C1 segment of cervical spinal cord (tissue), 14 donors: ENCODE results near the gene SEPTIN3.
"Not testable (repeated sequence)": the region's sequence is repeated elsewhere in the genome, so short reads cannot be mapped to it uniquely, and the experiment has no call there.

Experiments used
- DNase-seq, 14 donors: peaks; one replicate each; lab custom pipeline; 2025; lab: John Stamatoyannopoulos, UW

Gene SEPTIN3

DNA sequence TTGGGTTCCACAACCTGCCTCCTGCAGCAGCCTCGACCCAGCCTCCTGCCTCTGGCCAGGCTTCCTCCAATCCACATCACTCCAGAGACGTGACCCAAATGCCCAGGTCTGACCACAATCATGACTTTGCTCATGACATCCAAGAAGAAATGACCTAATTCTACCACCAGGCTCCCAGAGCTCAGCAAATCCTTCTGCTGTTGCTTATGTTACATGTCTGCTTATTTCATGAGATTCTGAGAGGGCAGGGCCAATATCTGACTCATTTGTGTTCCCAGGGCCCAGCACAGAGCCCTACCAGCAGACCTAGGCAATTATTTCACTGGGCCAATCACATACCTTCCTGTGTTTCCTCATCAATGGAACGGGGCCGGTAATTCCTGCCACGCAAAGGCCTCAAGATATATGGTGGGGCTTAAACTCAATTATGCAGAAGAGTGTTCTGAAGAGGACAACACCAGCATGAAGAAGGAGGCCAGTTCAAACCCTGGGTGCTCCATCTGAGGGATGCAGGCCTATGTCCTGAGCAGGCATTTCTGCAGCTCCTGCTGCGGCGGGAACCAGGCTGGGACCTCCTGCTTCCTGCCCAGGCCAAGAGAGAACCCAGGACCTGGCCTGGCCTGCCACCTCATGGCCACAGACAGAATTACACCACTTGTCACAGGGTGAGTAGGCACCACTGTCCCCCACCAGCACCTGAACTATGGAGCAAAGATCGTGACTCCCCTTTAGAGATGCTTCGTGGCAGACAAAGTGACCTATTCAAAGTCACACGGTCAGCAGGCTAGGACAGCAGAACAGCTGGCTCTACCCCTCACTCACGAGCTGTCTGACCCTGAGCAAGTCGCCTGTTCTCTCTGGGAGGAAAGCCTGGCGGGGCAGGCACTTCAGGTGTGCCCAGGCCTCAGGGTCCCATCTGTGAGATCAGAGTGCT, 28.1 kb upstream of the SEPTIN3 start:
- peak in 13 of 14 donors; percentile 21 to 85 (median 72) for DNase-seq

GRCh38 chr22:41943661-41944209, 25.5 kb upstream of the SEPTIN3 start:
- DNase-seq, result no peak

DNA sequence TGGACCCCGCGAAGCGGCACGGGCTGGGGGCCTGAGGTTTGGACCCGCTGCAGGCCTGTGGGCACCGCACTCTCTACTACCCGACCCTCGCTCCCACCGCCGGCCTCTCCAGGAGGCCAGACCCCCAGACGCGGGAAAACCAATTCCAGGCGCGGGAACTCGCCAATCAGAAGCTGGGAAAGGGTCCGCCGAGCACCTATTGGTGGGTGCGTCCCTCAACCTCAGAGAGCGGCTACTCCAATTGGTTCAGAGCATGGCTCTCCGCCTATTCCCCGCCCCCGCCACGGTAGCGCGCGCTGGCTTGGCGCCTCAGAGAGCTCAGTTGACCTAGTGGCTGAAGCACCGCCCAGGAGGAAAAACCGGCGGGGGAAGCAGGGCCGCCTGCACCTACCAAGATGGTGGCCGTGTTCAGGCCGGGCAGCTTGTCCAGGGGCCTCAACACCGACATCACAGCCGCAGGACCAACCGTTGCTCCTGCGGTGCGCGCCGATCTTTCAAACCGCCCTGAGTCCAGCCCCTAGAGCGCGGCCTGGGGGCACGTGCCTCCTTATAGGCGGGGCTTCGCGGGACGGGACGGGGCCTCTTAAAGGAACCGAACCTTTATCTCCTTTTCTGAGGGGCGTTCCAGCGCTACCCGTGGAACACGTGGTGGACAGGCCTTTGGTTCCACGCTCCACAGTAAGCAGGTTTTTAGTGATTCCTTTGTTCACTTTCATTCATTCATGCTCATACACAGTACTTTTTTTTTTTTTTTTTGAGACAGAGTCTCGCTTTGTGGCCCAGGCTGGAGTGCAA, 22.4 kb upstream of the SEPTIN3 start, which contains the start of gene CENPM:
CENPM (minus strand) TSS at position 524 of the 795 bp plus-strand sequence; CDS start at position 448, 76 bp downstream.
- DNase-seq, result peak; percentile 65 to 98 (median 92)

DNA sequence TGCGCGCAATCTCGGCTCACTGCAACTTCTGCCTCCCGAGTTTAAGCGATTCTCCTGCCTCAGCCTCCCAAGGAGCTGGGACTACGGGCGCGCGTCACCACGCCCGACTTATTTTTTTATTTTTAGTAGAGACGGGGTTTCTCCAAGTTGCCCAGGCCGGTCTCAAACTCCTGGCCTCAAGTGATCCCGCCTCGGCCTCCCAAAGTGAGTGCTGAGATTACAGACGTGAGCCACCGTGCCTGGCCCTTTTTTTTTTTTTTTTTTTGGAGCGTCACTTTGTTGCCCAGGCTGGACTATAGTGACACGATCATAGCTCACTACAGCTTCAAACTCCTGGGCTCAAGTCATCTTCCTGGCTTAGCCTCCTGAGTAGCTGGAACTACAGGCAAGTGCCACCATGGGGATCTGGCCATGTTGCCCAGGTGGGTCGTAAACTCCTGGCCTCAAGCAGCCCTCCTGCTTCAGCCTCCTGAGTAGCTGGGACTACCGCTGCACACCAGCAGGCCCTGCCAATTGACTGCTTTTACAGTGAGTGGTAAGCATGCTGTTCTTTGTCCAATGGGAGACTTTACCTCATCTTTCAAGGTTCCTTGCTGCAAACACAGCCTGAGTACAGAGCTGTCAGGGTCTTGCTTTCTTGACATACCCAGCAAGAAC, 21.7 kb upstream of the SEPTIN3 start:
- no peak for DNase-seq

GRCh38 chr22:41948142-41948541, 21.1 kb upstream of the SEPTIN3 start:
- no peak for DNase-seq

- not testable (repeated sequence) for DNase-seq
Observed at GRCh38 chr22:41948928-41949296, 20.3 kb upstream of the SEPTIN3 start.

- DNase-seq, result no peak
Observed at GRCh38 chr22:41949297-41949965, 19.8 kb upstream of the SEPTIN3 start.

DNA sequence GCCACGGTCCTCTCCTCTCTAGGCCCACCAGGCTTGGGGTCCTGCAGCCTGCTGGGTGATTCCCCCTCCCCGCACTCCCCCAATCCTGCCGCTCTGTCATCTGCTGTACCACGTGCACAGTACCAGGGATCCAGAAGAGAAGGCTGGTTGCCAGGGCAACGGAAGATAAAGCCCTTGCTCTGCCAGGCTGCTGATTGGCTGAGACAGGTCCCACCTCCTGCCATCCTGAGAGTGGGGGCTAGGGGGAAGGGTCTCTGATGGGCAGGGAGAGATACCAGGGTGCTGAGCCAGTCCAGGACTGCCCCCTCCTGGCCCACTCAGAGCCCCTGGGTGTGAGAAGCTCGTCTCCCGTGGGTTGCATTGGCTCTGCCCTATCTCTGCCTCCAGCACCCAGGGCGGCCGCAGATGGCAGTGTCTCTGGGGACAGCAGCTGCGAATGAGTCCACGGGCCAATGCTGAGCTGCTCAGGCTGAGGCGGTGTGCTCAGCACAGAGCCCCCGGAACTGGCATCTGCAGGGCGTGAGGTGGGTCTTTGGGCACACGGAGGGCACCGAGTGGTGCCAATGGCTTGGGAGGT, 17.3 kb upstream of the SEPTIN3 start, which contains the start of gene SMIM45:
SMIM45 (plus strand) TSS at position 253 of the 577 bp plus-strand sequence.
- peak in 12 of 14 donors; percentile 30 to 92 (median 72) for DNase-seq

DNA sequence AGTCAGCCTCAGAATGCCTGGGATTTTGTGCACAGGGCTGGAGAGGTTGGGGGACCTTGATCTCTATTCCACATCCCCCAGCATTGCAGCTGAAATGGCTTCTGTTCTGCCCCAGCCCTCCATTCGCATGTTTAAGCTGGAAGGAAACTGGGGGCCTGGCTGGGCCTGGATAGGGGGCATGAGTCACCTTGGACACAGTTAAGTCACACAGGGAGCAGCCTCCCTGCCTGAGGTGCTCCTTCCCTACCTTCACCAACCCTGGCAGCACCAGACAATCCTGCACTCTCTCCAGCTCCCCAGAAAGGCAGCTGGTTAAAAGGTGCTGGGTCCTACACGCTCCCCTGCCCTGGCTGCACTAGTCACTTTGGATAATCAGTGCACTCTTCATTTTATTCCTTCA, 16.5 kb upstream of the SEPTIN3 start:
- DNase-seq, result peak in 1 of 14 donors; percentile 39

DNA sequence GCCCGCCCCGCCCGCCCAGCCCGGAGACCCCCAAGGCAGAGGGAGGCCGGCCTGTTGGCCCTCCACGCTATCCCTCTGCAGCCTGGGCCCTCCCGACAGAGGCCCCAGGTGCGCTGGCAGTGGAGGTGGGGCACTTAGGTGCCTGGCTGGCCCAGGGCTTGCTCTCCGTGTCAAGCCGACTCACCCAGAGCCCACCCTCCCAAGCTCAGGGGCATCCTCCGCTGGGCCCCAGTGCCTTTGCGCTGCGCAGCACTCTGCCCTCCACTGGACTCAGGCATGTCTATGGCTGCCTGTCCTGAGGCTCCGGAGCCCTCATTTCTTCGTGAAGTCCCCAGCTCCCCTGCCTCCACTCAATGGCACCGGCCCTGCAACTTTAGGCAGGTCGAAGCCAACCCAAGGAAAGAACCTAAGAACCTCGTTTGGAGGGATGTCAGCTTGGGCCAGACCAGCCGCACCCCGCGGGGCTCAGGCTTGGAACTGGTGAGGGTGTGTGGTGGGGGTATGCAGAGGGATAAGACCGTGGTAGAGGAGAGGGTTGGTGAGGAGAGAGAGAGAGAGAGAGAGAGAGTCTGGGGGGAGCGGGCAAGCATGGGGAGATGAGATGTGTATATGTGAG, 11.2 kb upstream of the SEPTIN3 start:
- no peak for DNase-seq

GRCh38 chr22:41963453-41964111, 5.7 kb upstream of the SEPTIN3 start:
- peak in 10 of 14 donors; percentile 17 to 63 (median 46) for DNase-seq

DNA sequence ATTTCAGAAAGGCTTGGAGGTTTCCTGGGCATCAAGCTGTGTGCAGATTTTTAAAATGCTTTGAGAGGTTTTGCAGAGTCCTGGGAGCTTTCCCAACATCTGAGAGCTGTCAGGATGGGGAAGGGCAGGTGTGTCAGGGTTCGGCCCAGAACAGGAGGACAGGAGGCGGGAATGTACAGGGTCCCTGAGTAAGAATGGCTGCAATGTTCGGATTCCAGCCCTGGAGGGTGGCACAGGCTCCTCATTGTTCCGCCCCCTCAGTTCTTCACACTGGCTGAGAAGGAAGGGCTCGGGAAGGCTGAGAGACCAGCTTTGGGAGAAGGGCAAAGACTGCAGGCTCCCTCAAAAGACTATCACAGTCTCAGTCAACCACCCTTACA, 5.1 kb upstream of the SEPTIN3 start:
- DNase-seq, result peak in 2 of 14 donors; percentile 46 to 50

DNA sequence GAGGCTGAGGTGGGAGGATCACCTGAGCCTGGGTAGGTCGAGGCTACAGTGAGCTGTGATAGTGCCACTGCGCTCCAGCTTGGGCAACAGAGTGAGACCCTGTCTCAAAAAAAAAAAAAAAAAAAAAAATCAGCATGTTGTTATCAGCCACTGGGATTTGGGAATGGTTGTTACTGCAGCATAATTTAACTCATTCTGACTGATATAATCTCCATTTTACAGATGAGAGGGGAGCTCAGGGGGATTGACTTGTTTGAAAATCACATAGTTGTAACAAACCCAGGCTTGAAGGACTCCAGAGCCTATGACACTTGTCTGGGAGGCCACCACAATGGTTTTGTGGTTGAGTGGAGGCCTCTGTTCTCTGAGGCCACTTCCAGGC, 3.0 kb upstream of the SEPTIN3 start:
- no peak for DNase-seq

GRCh38 chr22:41966607-41967240, 2.5 kb upstream of the SEPTIN3 start:
- peak in 10 of 14 donors; percentile 23 to 67 (median 53) for DNase-seq

DNA sequence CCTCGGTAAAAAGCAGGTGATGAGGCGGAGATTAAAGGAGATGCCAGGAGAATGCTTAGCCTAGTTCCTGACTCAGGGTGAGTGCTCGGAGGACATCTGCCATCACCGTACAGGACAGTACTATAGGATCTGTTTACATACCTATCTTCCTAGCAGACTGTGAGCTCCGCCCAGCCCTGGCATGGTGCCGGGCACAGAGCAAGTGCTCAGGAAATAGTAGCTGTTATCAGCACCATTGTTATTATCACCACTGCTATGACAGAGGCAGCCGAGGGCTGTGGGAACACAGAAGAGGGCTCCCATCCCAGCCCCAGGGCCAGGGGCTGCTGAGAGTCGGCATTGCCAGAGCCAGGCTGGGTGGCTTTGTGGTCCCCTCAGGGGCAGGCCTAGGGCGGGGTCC, 642 bp upstream of the SEPTIN3 start:
- DNase-seq, result peak in 1 of 14 donors; percentile 15

GRCh38 chr22:41970601-41971000, 1.4 kb downstream of the SEPTIN3 start:
- no peak for DNase-seq

GRCh38 chr22:41971431-41971830, 2.2 kb downstream of the SEPTIN3 start:
- DNase-seq, result no peak

- no peak for DNase-seq
Observed at GRCh38 chr22:41974691-41975290, 5.5 kb downstream of the SEPTIN3 start.
